DMS153 treated with DMSO at 0.1 percent for 48 hours (cell line): ENCODE data around the gene CT45A6.
"Not testable (repeated sequence)": the region's sequence is repeated elsewhere in the genome, so short reads cannot be mapped to it uniquely, and the experiment has no call there.

Experiments
- DNase-seq: peaks from one replicate; lab custom pipeline; 2025; ENCODE audit not compliant: unreplicated experiment; lab: John Stamatoyannopoulos, UW

CT45A6 gene

GRCh38 chrX:135802687-135803086, at the start of gene CT45A6:
CT45A6 (minus strand) TSS chrX:135802787; CDS start chrX:135798993, 3,794 bp downstream.
- not testable (repeated sequence) for DNase-seq

- DNase-seq = not testable (repeated sequence)
Measured at GRCh38 chrX:135837180-135837579, 34.6 kb upstream of the CT45A6 start, which contains the start of gene CT45A7. CT45A7 (minus strand) TSS chrX:135837280; CDS start chrX:135833533, 3,747 bp downstream.

- DNase-seq = not testable (repeated sequence)
Measured at GRCh38 chrX:135819912-135820311, 17.3 kb upstream of the CT45A6 start, which contains the start of gene CT45A2. CT45A2 (minus strand) TSS chrX:135820012; CDS start chrX:135816265, 3,747 bp downstream.

GRCh38 chrX:135785403-135785802, 17.2 kb downstream of the CT45A6 start, which contains the start of gene CT45A5:
CT45A5 (minus strand) TSS chrX:135785503; CDS start chrX:135781729, 3,774 bp downstream.
- DNase-seq = not testable (repeated sequence)

GRCh38 chrX:135768091-135768490, 34.5 kb downstream of the CT45A6 start, which contains the start of gene CT45A3:
CT45A3 (minus strand) TSS chrX:135768191; CDS start chrX:135764444, 3,747 bp downstream.
- DNase-seq = not testable (repeated sequence)

GRCh38 chrX:135744739-135745138, 57.8 kb downstream of the CT45A6 start:
- DNase-seq = not testable (repeated sequence)
